B cell (primary cell): ENCODE measurements around the gene SMIM12.

ENCODE experiments used
- EZH2 ChIP-seq: IDR thresholded peaks from 2 replicates; pipeline ENCODE4 v1.6.1; 2012; ENCODE audit warnings: borderline replicate concordance, low read depth, mild to moderate bottlenecking, moderate library complexity, low read length; ENCODE audit not compliant: insufficient read depth, poor library complexity, severe bottlenecking
- TF ChIP-seq, protein P1 (sequence below): fragments of 200-600 bp; IDR thresholded peaks from one replicate; pipeline ENCODE4 v1.8.0; 2022; ENCODE audit warnings: antibody characterized with exemption, mild to moderate bottlenecking

DNA sequence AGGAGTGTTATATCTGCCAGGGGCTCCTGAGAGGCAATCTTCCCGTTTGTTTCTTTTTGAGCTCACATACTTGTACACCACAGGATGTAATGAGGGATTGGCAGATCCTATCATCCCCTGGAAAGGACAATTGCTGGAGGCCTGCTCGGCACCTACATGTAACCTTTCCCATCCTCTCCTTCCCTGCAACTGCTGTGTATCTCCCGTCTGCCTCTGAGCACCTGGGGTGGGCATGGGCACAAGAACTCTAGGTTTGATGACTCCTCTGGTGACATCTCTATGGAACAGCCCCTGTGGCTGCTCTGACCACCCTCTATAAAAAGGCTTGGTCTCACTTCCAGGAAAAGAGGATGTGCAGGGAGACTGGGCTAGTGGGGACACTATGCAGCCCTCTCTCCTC, 25.0 kb upstream of the SMIM12 start:
- TF ChIP-seq, protein P1, sequence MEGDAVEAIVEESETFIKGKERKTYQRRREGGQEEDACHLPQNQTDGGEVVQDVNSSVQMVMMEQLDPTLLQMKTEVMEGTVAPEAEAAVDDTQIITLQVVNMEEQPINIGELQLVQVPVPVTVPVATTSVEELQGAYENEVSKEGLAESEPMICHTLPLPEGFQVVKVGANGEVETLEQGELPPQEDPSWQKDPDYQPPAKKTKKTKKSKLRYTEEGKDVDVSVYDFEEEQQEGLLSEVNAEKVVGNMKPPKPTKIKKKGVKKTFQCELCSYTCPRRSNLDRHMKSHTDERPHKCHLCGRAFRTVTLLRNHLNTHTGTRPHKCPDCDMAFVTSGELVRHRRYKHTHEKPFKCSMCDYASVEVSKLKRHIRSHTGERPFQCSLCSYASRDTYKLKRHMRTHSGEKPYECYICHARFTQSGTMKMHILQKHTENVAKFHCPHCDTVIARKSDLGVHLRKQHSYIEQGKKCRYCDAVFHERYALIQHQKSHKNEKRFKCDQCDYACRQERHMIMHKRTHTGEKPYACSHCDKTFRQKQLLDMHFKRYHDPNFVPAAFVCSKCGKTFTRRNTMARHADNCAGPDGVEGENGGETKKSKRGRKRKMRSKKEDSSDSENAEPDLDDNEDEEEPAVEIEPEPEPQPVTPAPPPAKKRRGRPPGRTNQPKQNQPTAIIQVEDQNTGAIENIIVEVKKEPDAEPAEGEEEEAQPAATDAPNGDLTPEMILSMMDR: no peak
- no peak for TF ChIP-seq EZH2
